Endodermal cell (in vitro differentiated cells): ENCODE data around the gene CHST11. TPM values are rescaled to one million over a fixed set of nuclear protein-coding genes. Genes with fewer than 3 reads are reported as not detected.

Source experiments
- DNase-seq: peaks from one replicate; pipeline ENCODE4 v3.0.0-alpha.2; 2017
- H3K27ac ChIP-seq: 2 replicates; pipeline ENCODE4 v1.5.1; 2013; ENCODE audit warnings: mild to moderate bottlenecking, low read depth, low read length, moderate library complexity
- H3K27me3 ChIP-seq: 2 replicates; pipeline ENCODE4 v1.6.1; 2013; ENCODE audit warnings: mild to moderate bottlenecking, low read length, moderate library complexity; ENCODE audit not compliant: insufficient read depth, control insufficient read depth, poor library complexity, severe bottlenecking
- H3K36me3 ChIP-seq: 2 replicates; pipeline ENCODE4 v1.7.0; 2013; ENCODE audit warnings: mild to moderate bottlenecking, low read length, moderate library complexity; ENCODE audit not compliant: control insufficient read depth, insufficient read depth
- H3K4me1 ChIP-seq: one replicate; pipeline ENCODE4 v1.7.0; 2013; ENCODE audit warnings: low read length; ENCODE audit not compliant: control insufficient read depth, insufficient read depth
- H3K4me3 ChIP-seq: 2 replicates; pipeline ENCODE4 v1.5.1; 2013; ENCODE audit warnings: mild to moderate bottlenecking, low read length, moderate library complexity
- H3K9ac ChIP-seq: 2 replicates; pipeline ENCODE4 v1.6.1; 2013; ENCODE audit warnings: mild to moderate bottlenecking, low read length, moderate library complexity; ENCODE audit not compliant: poor library complexity, severe bottlenecking; ENCODE audit errors: extremely low read depth
- H3K9me3 ChIP-seq: 2 replicates; pipeline ENCODE4 v1.6.1; 2013; ENCODE audit warnings: mild to moderate bottlenecking, low read length, moderate library complexity; ENCODE audit not compliant: control insufficient read depth
- H3K27ac Mint-ChIP-seq: 2 replicates; pipeline ENCODE4 v1.8.0; 2020; ENCODE audit warnings: mixed read lengths
- H3K27me3 Mint-ChIP-seq: 2 replicates; pipeline ENCODE4 v1.8.0; 2021; ENCODE audit warnings: mild to moderate bottlenecking, mixed read lengths; ENCODE audit not compliant: insufficient read depth
- H3K36me3 Mint-ChIP-seq: 2 replicates; pipeline ENCODE4 v1.8.0; 2020; ENCODE audit warnings: low read depth, mixed read lengths
- H3K4me1 Mint-ChIP-seq: 2 replicates; pipeline ENCODE4 v1.8.0; 2020; ENCODE audit warnings: mixed read lengths
- H3K4me3 Mint-ChIP-seq: 2 replicates; pipeline ENCODE4 v1.8.0; 2020; ENCODE audit warnings: mild to moderate bottlenecking, moderate library complexity, mixed read lengths
- H3K9me3 Mint-ChIP-seq: 2 replicates; pipeline ENCODE4 v1.8.0; 2020; ENCODE audit warnings: mild to moderate bottlenecking, mixed read lengths
- WGBS, 2 experiments: methylation state at CpG; one replicate each; pipeline versions ENCODE4 v1.1.5 to v1.1.7; 2013; ENCODE audit warnings: missing lambda C conversion rate in 2 of 2, mixed read lengths in 1 of 2; ENCODE audit not compliant: insufficient coverage in 1 of 2, insufficient read length in 1 of 2; 5-methylcytosine and 5-hydroxymethylcytosine counted together
- total RNA-seq, 2 donors: library from RNA; stranded (reverse); fragmentation: NEBNext Ultra II Directional in 1 of 2; extraction: Animal tissue kit (Norgen Biotek cat#: 25700) in 1 of 2; gene quantifications; 2 replicates in 1 of 2; 3 replicates in 1 of 2; pipeline ENCODE4 v1.2.1, GENCODE V29; 2021
- TF ChIP-seq, protein P1 (sequence below): fragments of 200-600 bp; sonication (generic); conservative IDR thresholded peaks from 2 replicates; pipeline ENCODE4 v1.5.0; 2021; ENCODE audit warnings: antibody characterized with exemption, mild to moderate bottlenecking

The CHST11 gene
- total RNA-seq, 2 donors from 2014 or later: 30.7 to 36.2 TPM

GRCh38 chr12:104680491-104680890, 223.7 kb downstream of the CHST11 start:
- no peaks in the 10 kb centered on the region for H3K36me3 Mint-ChIP-seq
- H3K27ac Mint-ChIP-seq: no peak overlapping the region
- no peak overlapping the region for H3K27ac ChIP-seq
- H3K9me3 Mint-ChIP-seq: no peaks in the 10 kb centered on the region
- no peak overlapping the region for H3K4me3 ChIP-seq
- TF ChIP-seq, protein P1, sequence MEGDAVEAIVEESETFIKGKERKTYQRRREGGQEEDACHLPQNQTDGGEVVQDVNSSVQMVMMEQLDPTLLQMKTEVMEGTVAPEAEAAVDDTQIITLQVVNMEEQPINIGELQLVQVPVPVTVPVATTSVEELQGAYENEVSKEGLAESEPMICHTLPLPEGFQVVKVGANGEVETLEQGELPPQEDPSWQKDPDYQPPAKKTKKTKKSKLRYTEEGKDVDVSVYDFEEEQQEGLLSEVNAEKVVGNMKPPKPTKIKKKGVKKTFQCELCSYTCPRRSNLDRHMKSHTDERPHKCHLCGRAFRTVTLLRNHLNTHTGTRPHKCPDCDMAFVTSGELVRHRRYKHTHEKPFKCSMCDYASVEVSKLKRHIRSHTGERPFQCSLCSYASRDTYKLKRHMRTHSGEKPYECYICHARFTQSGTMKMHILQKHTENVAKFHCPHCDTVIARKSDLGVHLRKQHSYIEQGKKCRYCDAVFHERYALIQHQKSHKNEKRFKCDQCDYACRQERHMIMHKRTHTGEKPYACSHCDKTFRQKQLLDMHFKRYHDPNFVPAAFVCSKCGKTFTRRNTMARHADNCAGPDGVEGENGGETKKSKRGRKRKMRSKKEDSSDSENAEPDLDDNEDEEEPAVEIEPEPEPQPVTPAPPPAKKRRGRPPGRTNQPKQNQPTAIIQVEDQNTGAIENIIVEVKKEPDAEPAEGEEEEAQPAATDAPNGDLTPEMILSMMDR: no peak
- DNase-seq: no peak
- no peaks in the 10 kb centered on the region for H3K27me3 Mint-ChIP-seq
- H3K9me3 ChIP-seq: no peaks in the 10 kb centered on the region
- WGBS, 2 experiments: 92 to 100% methylated on average over 1 to 5 of the region's 5 CpGs
- no peak overlapping the region for H3K4me3 Mint-ChIP-seq
- no peaks in the 10 kb centered on the region for H3K36me3 ChIP-seq
- no peaks in the 10 kb centered on the region for H3K4me1 ChIP-seq
- H3K9ac ChIP-seq: no peak overlapping the region
- no peaks in the 10 kb centered on the region for H3K27me3 ChIP-seq
- H3K4me1 Mint-ChIP-seq: no peaks in the 10 kb centered on the region

- H3K36me3 ChIP-seq: no peaks in the 10 kb centered on the region
- no peak overlapping the region for H3K27ac Mint-ChIP-seq
- 84 to 100% methylated on average over 1 to 3 of the region's 3 CpGs for WGBS, 2 experiments
- H3K9me3 ChIP-seq: no peaks in the 10 kb centered on the region
- H3K9me3 Mint-ChIP-seq: no peaks in the 10 kb centered on the region
- TF ChIP-seq, protein P1: no peak
- H3K27me3 ChIP-seq: no peaks in the 10 kb centered on the region
- H3K4me3 Mint-ChIP-seq: no peak overlapping the region
- no peak for DNase-seq
- H3K36me3 Mint-ChIP-seq: peaks cover under 1% of the 10 kb centered on the region
- H3K4me1 Mint-ChIP-seq: no peaks in the 10 kb centered on the region
- no peak overlapping the region for H3K4me3 ChIP-seq
- H3K9ac ChIP-seq: no peak overlapping the region
- no peaks in the 10 kb centered on the region for H3K27me3 Mint-ChIP-seq
- no peak overlapping the region for H3K27ac ChIP-seq
- H3K4me1 ChIP-seq: no peaks in the 10 kb centered on the region
Observed at GRCh38 chr12:104681012-104681690, 224.4 kb downstream of the CHST11 start.

GRCh38 chr12:104682790-104683279, 226.1 kb downstream of the CHST11 start:
- TF ChIP-seq, protein P1: no peak
- no peak overlapping the region for H3K9ac ChIP-seq
- 91 to 100% methylated on average over 4 to 7 of the region's 7 CpGs for WGBS, 2 experiments
- H3K27me3 Mint-ChIP-seq: no peaks in the 10 kb centered on the region
- DNase-seq: peak; percentile 36
- peaks cover 4% of the 10 kb centered on the region for H3K36me3 Mint-ChIP-seq
- no peak overlapping the region for H3K27ac ChIP-seq
- H3K36me3 ChIP-seq: no peaks in the 10 kb centered on the region
- H3K9me3 Mint-ChIP-seq: no peaks in the 10 kb centered on the region
- no peak overlapping the region for H3K4me3 Mint-ChIP-seq
- no peaks in the 10 kb centered on the region for H3K9me3 ChIP-seq
- H3K4me3 ChIP-seq: no peak overlapping the region
- no peaks in the 10 kb centered on the region for H3K27me3 ChIP-seq
- H3K4me1 ChIP-seq: no peaks in the 10 kb centered on the region
- H3K4me1 Mint-ChIP-seq: no peaks in the 10 kb centered on the region
- H3K27ac Mint-ChIP-seq: no peak overlapping the region
